A549 (cell line): ENCODE data around the gene KSR1.

Experiments
- EP300 ChIP-seq, 2 experiments: fragments of >200 bp; sonication (Bioruptor Twin); formaldehyde crosslinking; IDR thresholded peaks; 2 replicates in 1 of 2; 3 replicates in 1 of 2; pipeline ENCODE4 v1.6.1; 2016 to 2017
- ESRRA ChIP-seq: fragments of 150-350 bp; IDR thresholded peaks from 2 replicates; pipeline ENCODE4 v1.6.1; 2014; ENCODE audit warnings: mild to moderate bottlenecking, low read length, borderline replicate concordance
- MAZ ChIP-seq: fragments of 150-350 bp; IDR thresholded peaks from 2 replicates; pipeline ENCODE4 v1.6.1; 2014; ENCODE audit warnings: antibody characterized with exemption, low read depth, low read length, borderline replicate concordance
- POLR2A ChIP-seq: IDR thresholded peaks from 2 replicates; pipeline ENCODE4 v1.6.1; 2012; ENCODE audit warnings: mild to moderate bottlenecking, low read length
- SREBF2 ChIP-seq: fragments of 450-650 bp; IDR thresholded peaks from 2 replicates; pipeline ENCODE4 v1.6.1; 2014; ENCODE audit warnings: mild to moderate bottlenecking, moderate library complexity
- TF ChIP-seq, protein P1 (sequence below): fragments of >200 bp; sonication (Bioruptor Twin); formaldehyde crosslinking; IDR thresholded peaks from 3 replicates; pipeline ENCODE4 v1.6.1; 2016
- TF ChIP-seq, protein P2 (sequence below): fragments of >200 bp; sonication (Bioruptor Twin); formaldehyde crosslinking; IDR thresholded peaks from 3 replicates; pipeline ENCODE4 v1.5.1; 2016

DNA sequence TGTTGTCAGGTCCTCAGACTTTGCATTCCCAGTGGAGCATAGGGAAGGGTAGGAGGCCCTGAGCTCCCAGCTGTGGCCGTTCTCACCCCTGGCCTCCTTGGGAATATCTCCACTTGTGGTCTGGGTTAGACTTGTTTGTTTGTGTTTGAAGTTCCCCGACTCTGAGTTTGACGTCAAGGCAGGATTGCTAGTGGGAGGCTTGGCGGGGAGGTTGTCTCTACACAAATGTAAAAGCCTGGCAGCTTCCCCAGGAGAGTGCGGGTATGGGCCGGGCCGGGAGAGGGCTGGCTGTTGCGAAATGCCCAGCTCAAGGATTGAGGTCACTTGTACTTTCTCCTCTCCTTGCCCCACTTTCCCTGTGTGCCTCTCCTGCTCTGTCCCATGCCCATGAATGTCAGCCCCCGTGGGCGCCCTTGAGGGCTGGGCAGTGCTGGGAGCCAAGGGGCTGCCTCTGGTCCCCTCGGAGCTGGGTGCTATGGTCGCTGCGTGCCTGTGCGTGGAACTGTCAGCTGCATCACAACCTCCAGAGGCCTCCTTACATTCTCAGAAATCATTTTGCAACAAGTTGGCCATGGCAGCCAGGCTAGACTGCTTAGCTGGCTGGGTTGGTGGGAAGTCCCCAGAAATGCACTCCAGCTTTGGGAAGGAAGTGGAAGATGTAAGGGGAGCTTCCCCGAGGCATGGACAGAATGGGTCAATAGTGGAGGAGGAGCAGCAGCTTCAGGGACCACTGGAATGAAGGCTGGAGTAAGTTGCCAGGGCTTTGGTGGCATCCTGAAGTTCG lies 84.3 kb downstream of the KSR1 start:
- TF ChIP-seq, protein P1, sequence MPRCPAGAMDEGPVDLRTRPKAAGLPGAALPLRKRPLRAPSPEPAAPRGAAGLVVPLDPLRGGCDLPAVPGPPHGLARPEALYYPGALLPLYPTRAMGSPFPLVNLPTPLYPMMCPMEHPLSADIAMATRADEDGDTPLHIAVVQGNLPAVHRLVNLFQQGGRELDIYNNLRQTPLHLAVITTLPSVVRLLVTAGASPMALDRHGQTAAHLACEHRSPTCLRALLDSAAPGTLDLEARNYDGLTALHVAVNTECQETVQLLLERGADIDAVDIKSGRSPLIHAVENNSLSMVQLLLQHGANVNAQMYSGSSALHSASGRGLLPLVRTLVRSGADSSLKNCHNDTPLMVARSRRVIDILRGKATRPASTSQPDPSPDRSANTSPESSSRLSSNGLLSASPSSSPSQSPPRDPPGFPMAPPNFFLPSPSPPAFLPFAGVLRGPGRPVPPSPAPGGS = peak; percentile 92
- TF ChIP-seq POLR2A (no peak), MAZ (no peak), ESRRA (no peak), SREBF2 (no peak), EP300 (IDR thresholded peaks at IDR 0.05) (peak; percentile 93 to 96)
- TF ChIP-seq, protein P2, sequence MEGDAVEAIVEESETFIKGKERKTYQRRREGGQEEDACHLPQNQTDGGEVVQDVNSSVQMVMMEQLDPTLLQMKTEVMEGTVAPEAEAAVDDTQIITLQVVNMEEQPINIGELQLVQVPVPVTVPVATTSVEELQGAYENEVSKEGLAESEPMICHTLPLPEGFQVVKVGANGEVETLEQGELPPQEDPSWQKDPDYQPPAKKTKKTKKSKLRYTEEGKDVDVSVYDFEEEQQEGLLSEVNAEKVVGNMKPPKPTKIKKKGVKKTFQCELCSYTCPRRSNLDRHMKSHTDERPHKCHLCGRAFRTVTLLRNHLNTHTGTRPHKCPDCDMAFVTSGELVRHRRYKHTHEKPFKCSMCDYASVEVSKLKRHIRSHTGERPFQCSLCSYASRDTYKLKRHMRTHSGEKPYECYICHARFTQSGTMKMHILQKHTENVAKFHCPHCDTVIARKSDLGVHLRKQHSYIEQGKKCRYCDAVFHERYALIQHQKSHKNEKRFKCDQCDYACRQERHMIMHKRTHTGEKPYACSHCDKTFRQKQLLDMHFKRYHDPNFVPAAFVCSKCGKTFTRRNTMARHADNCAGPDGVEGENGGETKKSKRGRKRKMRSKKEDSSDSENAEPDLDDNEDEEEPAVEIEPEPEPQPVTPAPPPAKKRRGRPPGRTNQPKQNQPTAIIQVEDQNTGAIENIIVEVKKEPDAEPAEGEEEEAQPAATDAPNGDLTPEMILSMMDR = no peak
